Neural cell (in vitro differentiated cells): ENCODE data around the gene BCL3. TPM values are rescaled to one million over a fixed set of nuclear protein-coding genes. Genes with fewer than 3 reads are reported as not detected.

ENCODE experiments used
- H2AFZ ChIP-seq: fragments of 200-600, 300-800 bp; sonication (generic), shearing (Covaris generic); 2 replicates; pipeline ENCODE4 v1.6.0; 2014; ENCODE audit warnings: low read depth, mild to moderate bottlenecking, antibody characterized with exemption, low read length, moderate library complexity
- H3F3A ChIP-seq: fragments of 200-600 bp; shearing (Covaris generic); 2 replicates; pipeline ENCODE4 v1.6.1; 2016; ENCODE audit warnings: mild to moderate bottlenecking, moderate library complexity, mixed read lengths, antibody characterized with exemption, low read length; ENCODE audit not compliant: insufficient read depth, poor library complexity, severe bottlenecking
- H3K27ac ChIP-seq: fragments of 200-600, 300-800 bp; sonication (generic), shearing (Covaris generic); 2 replicates; pipeline ENCODE4 v1.5.1; 2014; ENCODE audit warnings: mild to moderate bottlenecking, low read length, moderate library complexity
- H3K27me3 ChIP-seq: fragments of 300-800, 200-600 bp; sonication (generic), shearing (Covaris generic); 2 replicates; pipeline ENCODE4 v1.6.0; 2014; ENCODE audit warnings: mild to moderate bottlenecking, low read depth, low read length, moderate library complexity; ENCODE audit not compliant: insufficient read depth
- H3K36me3 ChIP-seq: fragments of 300-800, 200-600 bp; sonication (generic), shearing (Covaris generic); 2 replicates; pipeline ENCODE4 v1.5.1; 2014; ENCODE audit warnings: mild to moderate bottlenecking, antibody characterized with exemption, low read length, moderate library complexity; ENCODE audit not compliant: insufficient read depth
- H3K4me2 ChIP-seq: fragments of 300-800, 200-600 bp; sonication (generic), shearing (Covaris generic); 2 replicates; pipeline ENCODE4 v1.6.0; 2014; ENCODE audit warnings: mild to moderate bottlenecking, low read length
- H3K4me3 ChIP-seq: fragments of 300-800, 200-600 bp; sonication (generic), shearing (Covaris generic); 2 replicates; pipeline ENCODE4 v1.5.1; 2014; ENCODE audit warnings: mild to moderate bottlenecking, low read length, moderate library complexity
- H3K79me2 ChIP-seq: fragments of 200-600 bp; shearing (Covaris generic); replicated peaks from 2 replicates; pipeline ENCODE4 v1.6.0; 2014; ENCODE audit warnings: mild to moderate bottlenecking, low read length, moderate library complexity; ENCODE audit not compliant: insufficient read depth
- H3K9ac ChIP-seq: fragments of 300-800, 200-600 bp; sonication (generic), shearing (Covaris generic); 2 replicates; pipeline ENCODE4 v1.6.1; 2016; ENCODE audit warnings: mild to moderate bottlenecking, low read length, mixed read lengths
- H3K9me2 ChIP-seq: fragments of 200-600 bp; shearing (Covaris generic); 2 replicates; pipeline ENCODE4 v1.6.1; 2016; ENCODE audit warnings: mild to moderate bottlenecking, low read length, mixed read lengths; ENCODE audit not compliant: insufficient read depth
- H3K9me3 ChIP-seq: fragments of 200-600, 300-800 bp; sonication (generic), shearing (Covaris generic); 2 replicates; pipeline ENCODE4 v1.6.1; 2016; ENCODE audit warnings: mild to moderate bottlenecking, mixed run types, low read length, moderate library complexity, mixed read lengths
- H4K20me1 ChIP-seq: fragments of 200-600 bp; shearing (Covaris generic); 2 replicates; pipeline ENCODE4 v1.6.1; 2016; ENCODE audit warnings: mild to moderate bottlenecking, mixed run types; ENCODE audit not compliant: insufficient read depth
- EP300 ChIP-seq: fragments of 450-650 bp; conservative IDR thresholded peaks from 2 replicates; pipeline ENCODE4 v1.6.1; 2014; ENCODE audit warnings: antibody characterized with exemption, mild to moderate bottlenecking, moderate library complexity; ENCODE audit not compliant: poor library complexity, severe bottlenecking
- EZH2 ChIP-seq: fragments of 200-600, 300-800 bp; shearing (Covaris generic), sonication (generic); IDR thresholded peaks from 2 replicates; pipeline ENCODE4 v1.6.1; 2014; ENCODE audit warnings: antibody characterized with exemption, low read length, borderline replicate concordance, mild to moderate bottlenecking; ENCODE audit not compliant: insufficient read depth, poor library complexity, severe bottlenecking
- MXI1 ChIP-seq: fragments of 450-650 bp; conservative IDR thresholded peaks from 2 replicates; pipeline ENCODE4 v1.6.1; 2014; ENCODE audit warnings: antibody characterized with exemption, mild to moderate bottlenecking; ENCODE audit not compliant: poor library complexity, severe bottlenecking
- POLR2AphosphoS5 ChIP-seq: IDR thresholded peaks from 2 replicates; pipeline ENCODE4 v1.6.1; 2012
- RAD21 ChIP-seq: fragments of 450-650 bp; conservative IDR thresholded peaks from 2 replicates; pipeline ENCODE4 v1.6.1; 2014; ENCODE audit warnings: antibody characterized with exemption, mild to moderate bottlenecking, moderate library complexity
- SMC3 ChIP-seq: fragments of 450-650 bp; conservative IDR thresholded peaks from 2 replicates; pipeline ENCODE4 v1.6.1; 2014; ENCODE audit warnings: antibody characterized with exemption, mild to moderate bottlenecking, moderate library complexity; ENCODE audit not compliant: poor library complexity
- TAF1 ChIP-seq: IDR thresholded peaks from 2 replicates; pipeline ENCODE4 v1.6.1; 2012; ENCODE audit warnings: low read depth
- polyA plus RNA-seq: library from polyadenylated mRNA; depleted of rRNA; stranded (reverse); fragments of >200 nt; gene quantifications from 2 replicates; pipeline ENCODE4 v1.2.3, GENCODE V29; 2014
- TF ChIP-seq, protein P1 (sequence below): fragments of 450-650 bp; IDR thresholded peaks from 2 replicates; pipeline ENCODE4 v1.5.1; 2014; ENCODE audit warnings: antibody characterized with exemption, mild to moderate bottlenecking, moderate library complexity; ENCODE audit not compliant: poor library complexity, severe bottlenecking
- TF ChIP-seq, protein P2 (sequence below): IDR thresholded peaks from 2 replicates; pipeline ENCODE4 v1.6.1; 2012; ENCODE audit warnings: borderline replicate concordance

BCL3 gene
- polyA plus RNA-seq, 1 donor from 2014 or later = 0.48 TPM

DNA sequence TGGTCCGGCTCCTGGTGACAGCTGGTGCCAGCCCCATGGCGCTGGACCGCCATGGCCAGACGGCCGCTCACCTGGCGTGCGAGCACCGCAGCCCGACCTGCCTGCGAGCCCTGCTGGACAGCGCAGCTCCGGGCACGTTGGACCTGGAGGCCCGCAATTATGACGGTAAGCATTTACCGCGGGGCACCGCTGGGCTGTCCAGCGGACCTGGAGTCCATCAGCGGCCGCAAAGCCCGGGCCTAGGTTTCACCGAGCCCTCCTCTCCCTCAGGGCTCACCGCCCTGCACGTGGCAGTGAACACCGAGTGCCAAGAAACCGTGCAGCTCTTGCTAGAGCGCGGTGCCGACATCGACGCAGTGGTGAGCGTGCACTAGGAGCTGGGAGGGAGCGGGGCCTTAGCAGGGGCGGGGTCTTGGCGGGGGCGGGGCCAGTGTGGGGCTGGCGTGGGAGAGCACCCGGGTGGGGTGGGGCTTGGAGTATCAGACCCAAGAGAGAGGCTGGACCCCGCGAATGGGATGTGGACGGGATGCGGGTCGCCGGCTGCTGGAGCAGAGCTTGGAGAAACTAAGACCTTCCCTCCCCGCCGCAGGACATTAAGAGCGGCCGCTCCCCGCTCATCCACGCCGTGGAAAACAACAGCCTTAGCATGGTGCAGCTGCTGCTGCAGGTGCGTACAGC, 8.7 kb downstream of the BCL3 start:
- Histone ChIP-seq H3K9ac (peak overlapping the region; percentile 58), H3F3A (no peaks in the 10 kb centered on the region), H3K79me2 (no peaks in the 10 kb centered on the region), H3K4me2 (no peak overlapping the region), H3K4me3 (peak overlapping the region; percentile 76), H3K36me3 (no peaks in the 10 kb centered on the region), H2AFZ (peak overlapping the region; percentile 30), H3K9me3 (no peaks in the 10 kb centered on the region), H3K27me3 (peaks cover 64% of the 10 kb centered on the region), H3K27ac (no peak overlapping the region), H3K9me2 (no peaks in the 10 kb centered on the region), H4K20me1 (no peaks in the 10 kb centered on the region)
- no peak for TF ChIP-seq EZH2
- no peak for TF ChIP-seq RAD21
- no peak for TF ChIP-seq SMC3
- TF ChIP-seq, protein P1, sequence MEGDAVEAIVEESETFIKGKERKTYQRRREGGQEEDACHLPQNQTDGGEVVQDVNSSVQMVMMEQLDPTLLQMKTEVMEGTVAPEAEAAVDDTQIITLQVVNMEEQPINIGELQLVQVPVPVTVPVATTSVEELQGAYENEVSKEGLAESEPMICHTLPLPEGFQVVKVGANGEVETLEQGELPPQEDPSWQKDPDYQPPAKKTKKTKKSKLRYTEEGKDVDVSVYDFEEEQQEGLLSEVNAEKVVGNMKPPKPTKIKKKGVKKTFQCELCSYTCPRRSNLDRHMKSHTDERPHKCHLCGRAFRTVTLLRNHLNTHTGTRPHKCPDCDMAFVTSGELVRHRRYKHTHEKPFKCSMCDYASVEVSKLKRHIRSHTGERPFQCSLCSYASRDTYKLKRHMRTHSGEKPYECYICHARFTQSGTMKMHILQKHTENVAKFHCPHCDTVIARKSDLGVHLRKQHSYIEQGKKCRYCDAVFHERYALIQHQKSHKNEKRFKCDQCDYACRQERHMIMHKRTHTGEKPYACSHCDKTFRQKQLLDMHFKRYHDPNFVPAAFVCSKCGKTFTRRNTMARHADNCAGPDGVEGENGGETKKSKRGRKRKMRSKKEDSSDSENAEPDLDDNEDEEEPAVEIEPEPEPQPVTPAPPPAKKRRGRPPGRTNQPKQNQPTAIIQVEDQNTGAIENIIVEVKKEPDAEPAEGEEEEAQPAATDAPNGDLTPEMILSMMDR = no peak
- no peak for TF ChIP-seq MXI1
- TF ChIP-seq, protein P2, sequence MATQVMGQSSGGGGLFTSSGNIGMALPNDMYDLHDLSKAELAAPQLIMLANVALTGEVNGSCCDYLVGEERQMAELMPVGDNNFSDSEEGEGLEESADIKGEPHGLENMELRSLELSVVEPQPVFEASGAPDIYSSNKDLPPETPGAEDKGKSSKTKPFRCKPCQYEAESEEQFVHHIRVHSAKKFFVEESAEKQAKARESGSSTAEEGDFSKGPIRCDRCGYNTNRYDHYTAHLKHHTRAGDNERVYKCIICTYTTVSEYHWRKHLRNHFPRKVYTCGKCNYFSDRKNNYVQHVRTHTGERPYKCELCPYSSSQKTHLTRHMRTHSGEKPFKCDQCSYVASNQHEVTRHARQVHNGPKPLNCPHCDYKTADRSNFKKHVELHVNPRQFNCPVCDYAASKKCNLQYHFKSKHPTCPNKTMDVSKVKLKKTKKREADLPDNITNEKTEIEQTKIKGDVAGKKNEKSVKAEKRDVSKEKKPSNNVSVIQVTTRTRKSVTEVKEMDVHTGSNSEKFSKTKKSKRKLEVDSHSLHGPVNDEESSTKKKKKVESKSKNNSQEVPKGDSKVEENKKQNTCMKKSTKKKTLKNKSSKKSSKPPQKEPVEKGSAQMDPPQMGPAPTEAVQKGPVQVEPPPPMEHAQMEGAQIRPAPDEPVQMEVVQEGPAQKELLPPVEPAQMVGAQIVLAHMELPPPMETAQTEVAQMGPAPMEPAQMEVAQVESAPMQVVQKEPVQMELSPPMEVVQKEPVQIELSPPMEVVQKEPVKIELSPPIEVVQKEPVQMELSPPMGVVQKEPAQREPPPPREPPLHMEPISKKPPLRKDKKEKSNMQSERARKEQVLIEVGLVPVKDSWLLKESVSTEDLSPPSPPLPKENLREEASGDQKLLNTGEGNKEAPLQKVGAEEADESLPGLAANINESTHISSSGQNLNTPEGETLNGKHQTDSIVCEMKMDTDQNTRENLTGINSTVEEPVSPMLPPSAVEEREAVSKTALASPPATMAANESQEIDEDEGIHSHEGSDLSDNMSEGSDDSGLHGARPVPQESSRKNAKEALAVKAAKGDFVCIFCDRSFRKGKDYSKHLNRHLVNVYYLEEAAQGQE = no peak
- no peak for TF ChIP-seq TAF1
- TF ChIP-seq EP300 = no peak
- no peak for TF ChIP-seq POLR2AphosphoS5

DNA sequence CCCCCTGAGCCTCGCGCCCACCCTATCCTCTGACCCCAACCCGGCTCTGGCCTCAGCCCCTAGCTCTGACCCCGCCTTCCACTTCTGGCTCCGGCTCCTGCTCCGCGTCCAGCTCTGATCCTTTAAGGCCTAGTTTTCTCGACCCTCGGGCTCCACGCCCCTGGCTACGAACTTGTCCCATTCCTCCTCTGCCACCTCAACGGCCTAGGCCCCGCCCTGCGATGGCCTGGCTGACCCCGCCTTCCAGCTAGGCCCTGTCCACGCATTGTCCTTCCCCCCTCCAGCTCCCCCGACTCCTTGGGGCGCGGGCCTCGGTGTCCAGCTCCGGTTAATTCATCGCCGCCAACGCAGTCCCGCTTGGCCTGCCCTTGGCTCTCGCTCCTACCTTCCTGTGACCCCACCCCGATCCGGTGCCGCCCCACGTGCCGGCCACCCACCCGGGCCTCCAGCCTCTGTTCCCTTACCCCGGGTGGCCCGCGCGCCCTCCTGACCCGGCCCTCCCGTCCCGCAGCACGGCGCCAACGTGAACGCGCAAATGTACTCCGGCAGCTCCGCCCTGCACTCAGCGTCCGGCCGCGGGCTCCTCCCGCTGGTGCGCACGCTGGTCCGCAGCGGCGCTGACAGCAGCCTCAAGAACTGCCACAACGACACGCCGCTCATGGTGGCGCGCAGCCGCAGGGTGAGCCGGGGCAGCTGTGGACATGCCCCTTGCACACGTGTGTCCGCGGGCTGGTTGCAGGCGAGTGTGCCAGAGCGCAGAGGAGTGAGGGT, 9.4 kb downstream of the BCL3 start:
- Histone ChIP-seq H3K27me3 (peaks cover 57% of the 10 kb centered on the region), H3K27ac (no peak overlapping the region)

More for the DNA sequence above, 9.4 kb downstream of the BCL3 start:
- Histone ChIP-seq H3K4me2 (peak overlapping the region; percentile 41), H3K9me3 (no peaks in the 10 kb centered on the region), H3F3A (no peaks in the 10 kb centered on the region), H2AFZ (peak overlapping the region; percentile 30), H3K79me2 (no peaks in the 10 kb centered on the region), H3K4me3 (peak overlapping the region; percentile 76), H3K9me2 (no peaks in the 10 kb centered on the region), H3K9ac (peak overlapping the region; percentile 58), H4K20me1 (no peaks in the 10 kb centered on the region), H3K36me3 (no peaks in the 10 kb centered on the region)
- TF ChIP-seq, protein P2 = no peak
- TF ChIP-seq EP300 (no peak), SMC3 (peak; percentile 22), POLR2AphosphoS5 (peak; percentile 37), MXI1 (peak; percentile 73)
- TF ChIP-seq, protein P1 = peak; percentile 31
